22Rv1 (cell line): ENCODE measurements around the gene MICU1.

Source experiments
- ZFX ChIP-seq: fragments of 450-650 bp; IDR thresholded peaks from 2 replicates; pipeline ENCODE4 v1.6.1; 2017; ENCODE audit warnings: antibody characterized with exemption, borderline replicate concordance
- TF ChIP-seq, protein P1 (sequence below): fragments of 450-650 bp; IDR thresholded peaks from 2 replicates; pipeline ENCODE4 v1.5.1; 2017; ENCODE audit warnings: mild to moderate bottlenecking

DNA sequence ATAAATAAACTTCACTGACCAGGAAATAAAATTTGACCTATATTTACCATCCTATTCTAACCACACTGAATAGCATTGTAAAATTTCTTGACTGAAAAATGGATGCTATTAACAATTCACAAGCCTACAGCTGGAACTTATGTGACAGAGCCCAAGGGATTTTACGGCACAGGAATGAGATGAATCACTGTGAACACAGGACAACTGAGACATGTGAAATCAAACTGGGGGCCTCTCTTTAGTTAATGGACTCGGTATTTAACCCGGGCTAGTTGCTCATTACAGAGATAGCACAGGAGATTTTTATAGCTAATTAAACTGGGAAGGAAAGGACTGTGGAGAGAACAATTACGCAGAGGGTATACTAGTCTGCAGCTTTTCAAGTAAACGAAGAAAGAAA lies 100.6 kb downstream of the MICU1 start:
- TF ChIP-seq, protein P1, sequence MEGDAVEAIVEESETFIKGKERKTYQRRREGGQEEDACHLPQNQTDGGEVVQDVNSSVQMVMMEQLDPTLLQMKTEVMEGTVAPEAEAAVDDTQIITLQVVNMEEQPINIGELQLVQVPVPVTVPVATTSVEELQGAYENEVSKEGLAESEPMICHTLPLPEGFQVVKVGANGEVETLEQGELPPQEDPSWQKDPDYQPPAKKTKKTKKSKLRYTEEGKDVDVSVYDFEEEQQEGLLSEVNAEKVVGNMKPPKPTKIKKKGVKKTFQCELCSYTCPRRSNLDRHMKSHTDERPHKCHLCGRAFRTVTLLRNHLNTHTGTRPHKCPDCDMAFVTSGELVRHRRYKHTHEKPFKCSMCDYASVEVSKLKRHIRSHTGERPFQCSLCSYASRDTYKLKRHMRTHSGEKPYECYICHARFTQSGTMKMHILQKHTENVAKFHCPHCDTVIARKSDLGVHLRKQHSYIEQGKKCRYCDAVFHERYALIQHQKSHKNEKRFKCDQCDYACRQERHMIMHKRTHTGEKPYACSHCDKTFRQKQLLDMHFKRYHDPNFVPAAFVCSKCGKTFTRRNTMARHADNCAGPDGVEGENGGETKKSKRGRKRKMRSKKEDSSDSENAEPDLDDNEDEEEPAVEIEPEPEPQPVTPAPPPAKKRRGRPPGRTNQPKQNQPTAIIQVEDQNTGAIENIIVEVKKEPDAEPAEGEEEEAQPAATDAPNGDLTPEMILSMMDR = no peak
- no peak for TF ChIP-seq ZFX
